K562 (cell line): Measurements from ENCODE around the gene C10orf105. TPM values are rescaled to one million over a fixed set of nuclear protein-coding genes. Genes with fewer than 3 reads are reported as not detected.

Source experiments
- ADNP ChIP-seq: fragments of 200-800 bp; sonication (Bioruptor generic); IDR thresholded peaks from 2 replicates; pipeline ENCODE4 v1.6.1; 2016; ENCODE audit warnings: missing genetic modification characterization, missing compliant biosample characterization
- BCOR ChIP-seq: fragments of 450-650 bp; IDR thresholded peaks from 2 replicates; pipeline ENCODE4 v1.6.1; 2016
- BRD4 ChIP-seq: fragments of 200-600 bp; sonication (generic); IDR thresholded peaks from 2 replicates; pipeline ENCODE4 v1.6.1; 2017; ENCODE audit warnings: inconsistent platforms
- CEBPG ChIP-seq, 3 experiments: fragments of 200-800 bp in 1 of 3; sonication (Bioruptor generic) in 1 of 3; sonication (generic) in 1 of 3; formaldehyde crosslinking in 1 of 3; IDR thresholded peaks in 2 of 3; conservative IDR thresholded peaks in 1 of 3; 2 replicates each; pipeline versions ENCODE4 v1.6.1 to v1.8.0; 2016 to 2022; ENCODE audit warnings: missing compliant biosample characterization in 2 of 3, missing genetic modification characterization in 2 of 3, mild to moderate bottlenecking in 1 of 3, missing genetic modification reagents in 1 of 3
- CUX1 ChIP-seq: fragments of 200-800 bp; sonication (Bioruptor generic); IDR thresholded peaks from 2 replicates; pipeline ENCODE4 v1.6.1; 2016; ENCODE audit warnings: missing genetic modification characterization, missing compliant biosample characterization
- HOMEZ ChIP-seq: fragments of 250-450 bp; sonication (Bioruptor Pico); IDR thresholded peaks from 2 replicates; pipeline ENCODE4 v1.4.0; 2020; ENCODE audit warnings: mild to moderate bottlenecking, moderate library complexity
- SP1 ChIP-seq: sonication (generic); formaldehyde crosslinking; IDR thresholded peaks from 2 replicates; pipeline ENCODE4 v1.8.1; 2022; ENCODE audit warnings: mild to moderate bottlenecking, missing genetic modification reagents
- SREBF1 ChIP-seq: fragments of 150-350 bp; IDR thresholded peaks from 2 replicates; pipeline ENCODE4 v1.6.1; 2014; ENCODE audit warnings: antibody characterized with exemption, low read depth, low read length, borderline replicate concordance
- polyA plus RNA-seq, 8 experiments: library from polyadenylated mRNA; depleted of rRNA in 4 of 8; stranded (reverse) in 5 of 8; unstranded in 3 of 8; fragments of >200 nt; fragmentation: Nextera tagmentation in 2 of 8; fragmentation: Illumina TruSeq in 1 of 8; extraction: Ambion mirVana in 2 of 8; extraction: Trizol in 1 of 8; gene quantifications; 2 replicates each; pipeline versions ENCODE4 v1.2.1 to v1.2.3, GENCODE V29; 2011 to 2014; ENCODE audit warnings: inconsistent platforms in 1 of 8, missing spikeins in 1 of 8
- total RNA-seq, 7 experiments: library from RNA; depleted of rRNA in 6 of 7; stranded (reverse); fragments of >200 nt in 6 of 7; fragmentation: Illumina TruSeq in 2 of 7; extraction: Trizol in 2 of 7; gene quantifications; 2 replicates each; pipeline versions ENCODE4 v1.2.1 to v1.2.3, GENCODE V29; 2011 to 2021; ENCODE audit warnings: low replicate concordance in 1 of 7

Gene C10orf105
- total and polyA plus RNA-seq, 9 of the 15 experiments (the other 6 are each of a cell fraction or from before 2014, with no cell fraction given), result 0.03 to 0.25 (median 0.04) TPM; not detected in 3

- TF ChIP-seq CUX1 (CRISPR knock-in tag), result no peak
- TF ChIP-seq HOMEZ (CRISPR knock-in tag), result no peak
- TF ChIP-seq BRD4, result 0 out of 2 replicates have a peak, but pooled peaks have one; percentile 3
- TF ChIP-seq SP1, result no peak
- TF ChIP-seq CEBPG (CRISPR knock-in tag; IDR thresholded peaks at IDR 0.05), result no peak
- peak; percentile 85 to 87 for TF ChIP-seq CEBPG (tag; conservative IDR thresholded peaks at IDR 0.05 in 1 of 2, IDR thresholded peaks at IDR 0.05 in 1 of 2)
- TF ChIP-seq ADNP (tag), result peak; percentile 90
- peak; percentile 92 for TF ChIP-seq BCOR
- TF ChIP-seq SREBF1, result no peak
- TF ChIP-seq, all 486 proteins: peak for 13
Measured at GRCh38 chr10:71754562-71754961, 35.0 kb upstream of the C10orf105 start (continued).
